Natural killer cell treated with Interleukin-12 subunit alpha and Interleukin-12 subunit beta and Interleukin-15 and Interleukin-18, amount 100 ng/mL, for 72 hours (primary cell): ENCODE measurements around the gene STEAP2. TPM values are rescaled to one million over a fixed set of nuclear protein-coding genes. Genes with fewer than 3 reads are reported as not detected.

Experiments used
- ATAC-seq, 2 donors: fragments of 150-1000 bp; cut with Tn5 transposase in 1 of 2; sonication (Bioruptor Pico), chemical (Tn5 transposase) in 1 of 2; 2 replicates each; pipeline ENCODE4 v1.10.0; 2021
- DNase-seq: peaks from one replicate; pipeline ENCODE4 v3.0.0; 2022; ENCODE audit warnings: low spot score
- H3K27ac Mint-ChIP-seq, 2 donors: 1 replicate in 1 of 2; 2 replicates in 1 of 2; pipeline ENCODE4 v1.8.0; 2022; ENCODE audit warnings: mixed read lengths in 2 of 2, mild to moderate bottlenecking in 1 of 2, moderate library complexity in 1 of 2
- H3K27me3 Mint-ChIP-seq, 2 donors: 1 replicate in 1 of 2; 2 replicates in 1 of 2; pipeline ENCODE4 v1.8.0; 2022; ENCODE audit warnings: mixed read lengths in 2 of 2
- H3K36me3 Mint-ChIP-seq: one replicate; pipeline ENCODE4 v1.8.0; 2022; ENCODE audit warnings: mixed read lengths
- H3K4me1 Mint-ChIP-seq, 2 donors: 1 replicate in 1 of 2; 2 replicates in 1 of 2; pipeline ENCODE4 v1.8.0; 2022; ENCODE audit warnings: low read depth in 2 of 2, mixed read lengths in 2 of 2, mild to moderate bottlenecking in 1 of 2
- H3K4me3 Mint-ChIP-seq: one replicate; pipeline ENCODE4 v1.8.0; 2022; ENCODE audit warnings: mixed read lengths
- H3K9me3 Mint-ChIP-seq: 2 replicates; pipeline ENCODE4 v1.8.0; 2022; ENCODE audit warnings: mixed read lengths
- total RNA-seq, 2 donors: library from RNA; stranded (reverse); gene quantifications; one replicate each; pipeline ENCODE4 v1.2.3, GENCODE V29; 2022

STEAP2 gene
- total RNA-seq = 1 to 10 TPM; 1.8 to 3.1 TPM

DNA sequence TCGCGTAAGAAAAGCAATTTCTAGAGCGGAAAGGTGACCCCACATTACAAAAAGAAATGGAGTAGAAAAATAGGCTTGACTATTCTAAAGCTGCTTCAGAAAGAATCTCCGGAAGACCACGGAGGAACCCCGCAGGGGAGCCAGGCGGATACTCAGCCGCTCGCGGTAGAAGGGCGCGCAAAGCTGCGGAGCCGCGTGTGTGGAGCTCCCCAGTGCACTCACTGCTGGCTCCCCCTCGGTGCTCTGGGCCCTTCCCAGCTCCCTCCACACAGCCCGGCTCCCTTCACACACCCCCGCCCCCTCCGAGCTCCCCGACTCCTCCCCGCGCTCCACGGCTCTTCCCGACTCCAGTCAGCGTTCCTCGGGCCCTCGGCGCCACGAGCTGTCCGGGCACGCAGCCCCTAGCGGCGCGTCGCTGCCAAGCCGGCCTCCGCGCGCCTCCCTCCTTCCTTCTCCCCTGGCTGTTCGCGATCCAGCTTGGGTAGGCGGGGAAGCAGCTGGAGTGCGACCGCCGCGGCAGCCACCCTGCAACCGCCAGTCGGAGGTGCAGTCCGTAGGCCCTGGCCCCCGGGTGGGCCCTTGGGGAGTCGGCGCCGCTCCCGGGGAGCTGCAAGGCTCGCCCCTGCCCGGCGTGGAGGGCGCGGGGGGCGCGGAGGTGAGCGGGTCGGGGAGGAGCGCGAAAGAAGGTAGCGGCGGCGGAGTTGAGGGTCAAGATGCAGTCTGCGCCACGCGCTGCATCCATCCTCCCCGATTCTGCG is at the start of gene STEAP2:
TSS of gene STEAP2 (plus strand) at position 350 of the 758 bp plus-strand sequence. CDS start 13,343 bp downstream, outside the sequence.
- DNase-seq = peak; percentile 62
- ATAC-seq = peak; percentile 81 to 91
- no peaks in the 10 kb centered on the region for H3K9me3 Mint-ChIP-seq
- H3K27ac Mint-ChIP-seq = no peak within 1 kb of the TSS
- peak within 1 kb of the TSS; percentile 60 for H3K4me3 Mint-ChIP-seq
- no peaks in the 10 kb centered on the region for H3K36me3 Mint-ChIP-seq
- peaks cover 0 to 5% of the 10 kb centered on the region in 2 donors for H3K4me1 Mint-ChIP-seq
- peaks cover 6 to 10% of the 10 kb centered on the region in 2 donors for H3K27me3 Mint-ChIP-seq

DNA sequence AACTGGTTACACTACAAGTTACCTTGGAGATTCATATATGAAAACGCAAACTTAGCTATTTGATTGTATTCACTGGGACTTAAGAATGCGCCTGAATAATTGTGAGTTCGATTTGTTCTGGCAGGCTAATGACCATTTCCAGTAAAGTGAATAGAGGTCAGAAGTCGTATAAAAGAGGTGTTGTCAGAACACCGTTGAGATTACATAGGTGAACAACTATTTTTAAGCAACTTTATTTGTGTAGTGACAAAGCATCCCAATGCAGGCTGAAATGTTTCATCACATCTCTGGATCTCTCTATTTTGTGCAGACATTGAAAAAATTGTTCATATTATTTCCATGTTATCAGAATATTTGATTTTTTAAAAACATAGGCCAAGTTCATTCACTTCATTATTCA is 48.0 kb upstream of the STEAP2 start:
- DNase-seq = no peak
- Mint-ChIP-seq H3K4me3 (no peak overlapping the region), H3K9me3 (no peaks in the 10 kb centered on the region), H3K4me1 (no peaks in the 10 kb centered on the region), H3K36me3 (peaks cover 6% of the 10 kb centered on the region), H3K27me3 (peaks cover 15 to 28% of the 10 kb centered on the region in 2 donors), H3K27ac (peak overlapping the region in 1 of 2 donors; percentile 1)
- no peak for ATAC-seq

DNA sequence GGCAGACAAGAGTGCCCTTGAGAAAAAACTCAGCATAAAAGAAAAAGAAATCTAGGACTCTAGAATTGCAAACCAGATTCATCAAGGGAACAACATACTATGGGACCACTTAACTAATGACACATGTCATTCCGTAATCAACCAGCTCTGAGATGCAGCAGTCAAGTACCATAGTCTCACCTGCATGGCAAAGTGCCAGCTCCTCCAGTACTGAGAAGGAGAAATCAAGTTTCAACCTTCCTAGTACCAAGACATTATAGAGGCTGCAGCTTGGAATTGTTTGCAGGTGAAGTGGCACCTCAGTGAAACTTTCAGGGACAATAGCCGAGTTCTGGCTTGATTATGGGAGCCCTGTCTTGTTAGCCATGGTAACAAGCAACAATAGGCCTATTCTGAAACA is 45.8 kb upstream of the STEAP2 start:
- H3K27ac Mint-ChIP-seq = no peak overlapping the region
- DNase-seq (no peak), ATAC-seq (no peak)
- H3K36me3 Mint-ChIP-seq = peaks cover 6% of the 10 kb centered on the region
- peaks cover 17 to 41% of the 10 kb centered on the region in 2 donors for H3K27me3 Mint-ChIP-seq
- no peak overlapping the region for H3K4me3 Mint-ChIP-seq
- peaks cover under 1% of the 10 kb centered on the region for H3K9me3 Mint-ChIP-seq
- H3K4me1 Mint-ChIP-seq = peaks cover 0 to 1% of the 10 kb centered on the region in 2 donors

DNA sequence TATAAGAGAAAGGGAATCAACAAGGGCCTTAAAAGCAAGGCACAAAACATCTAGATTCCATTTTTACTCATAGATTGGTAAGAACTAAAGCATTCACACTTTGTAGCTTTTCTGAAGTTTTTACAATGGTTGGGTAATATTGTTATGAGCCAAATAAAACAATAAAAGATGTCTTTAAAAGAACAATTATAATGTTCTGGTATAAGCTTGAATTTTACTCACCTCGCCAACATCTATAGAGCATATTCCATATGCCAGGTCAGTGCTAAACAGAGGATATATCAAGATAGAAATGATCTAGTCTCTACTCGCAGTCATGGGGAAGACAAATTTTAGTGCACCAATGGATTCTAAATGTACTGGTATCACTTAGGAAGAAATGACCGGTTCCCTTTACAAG is 45.4 kb upstream of the STEAP2 start:
- ATAC-seq (no peak), DNase-seq (no peak)
- H3K36me3 Mint-ChIP-seq = peaks cover 10% of the 10 kb centered on the region
- no peak overlapping the region for H3K4me3 Mint-ChIP-seq
- H3K27me3 Mint-ChIP-seq = peaks cover 20 to 45% of the 10 kb centered on the region in 2 donors
- H3K9me3 Mint-ChIP-seq = peaks cover 5% of the 10 kb centered on the region
- H3K4me1 Mint-ChIP-seq = peaks cover 0 to 6% of the 10 kb centered on the region in 2 donors
- peak overlapping the region in 1 of 2 donors; percentile 1 for H3K27ac Mint-ChIP-seq

DNA sequence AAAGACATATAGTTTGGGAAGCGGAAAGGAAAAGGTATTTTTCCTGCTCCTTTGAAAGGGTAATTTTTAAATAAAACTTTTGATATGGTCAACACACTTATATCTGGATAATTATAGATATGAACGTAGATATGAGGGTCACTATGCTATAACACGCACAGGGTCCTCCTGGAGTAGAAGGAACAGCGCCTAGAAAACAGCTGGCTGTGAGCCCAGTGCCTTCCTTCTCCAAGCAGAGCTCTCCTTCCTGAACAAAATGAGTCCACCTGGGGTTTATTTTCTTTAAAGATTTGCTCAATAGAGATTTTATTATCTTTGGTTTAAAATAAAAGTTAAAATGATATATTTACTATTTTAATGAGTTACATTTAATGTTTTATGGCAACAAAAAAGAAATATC is 44.2 kb upstream of the STEAP2 start:
- H3K27me3 Mint-ChIP-seq = peaks cover 20 to 57% of the 10 kb centered on the region in 2 donors
- H3K4me3 Mint-ChIP-seq = no peak overlapping the region
- peaks cover 20% of the 10 kb centered on the region for H3K36me3 Mint-ChIP-seq
- H3K4me1 Mint-ChIP-seq = peaks cover 0 to 6% of the 10 kb centered on the region in 2 donors
- no peak for DNase-seq
- no peak overlapping the region for H3K27ac Mint-ChIP-seq
- H3K9me3 Mint-ChIP-seq = peaks cover 11% of the 10 kb centered on the region
- no peak for ATAC-seq

DNA sequence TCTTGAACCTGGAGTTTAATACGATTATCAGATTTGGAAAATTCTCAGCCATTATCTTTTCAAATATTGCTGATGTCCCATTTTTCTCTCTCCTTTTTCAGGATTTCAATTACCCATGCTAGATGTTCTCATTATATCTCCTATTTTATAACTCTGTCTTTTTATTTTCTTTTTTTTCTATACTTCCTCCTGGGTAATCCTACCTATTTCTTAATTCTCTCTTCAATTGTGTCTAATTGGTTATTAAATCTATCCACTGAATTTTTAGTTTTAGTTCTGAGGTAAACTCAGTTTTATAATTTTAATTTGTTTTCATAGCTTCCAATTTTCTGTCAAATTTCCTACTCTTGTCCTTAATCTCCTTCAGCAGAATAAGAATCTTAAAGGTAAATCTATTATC is 41.6 kb upstream of the STEAP2 start:
- H3K9me3 Mint-ChIP-seq = peaks cover 11% of the 10 kb centered on the region
- DNase-seq (no peak), ATAC-seq (no peak)
- H3K27me3 Mint-ChIP-seq = peaks cover 13 to 41% of the 10 kb centered on the region in 2 donors
- peaks cover 13 to 18% of the 10 kb centered on the region in 2 donors for H3K4me1 Mint-ChIP-seq
- H3K4me3 Mint-ChIP-seq = no peak overlapping the region
- peaks cover 23% of the 10 kb centered on the region for H3K36me3 Mint-ChIP-seq
- H3K27ac Mint-ChIP-seq = no peak overlapping the region

DNA sequence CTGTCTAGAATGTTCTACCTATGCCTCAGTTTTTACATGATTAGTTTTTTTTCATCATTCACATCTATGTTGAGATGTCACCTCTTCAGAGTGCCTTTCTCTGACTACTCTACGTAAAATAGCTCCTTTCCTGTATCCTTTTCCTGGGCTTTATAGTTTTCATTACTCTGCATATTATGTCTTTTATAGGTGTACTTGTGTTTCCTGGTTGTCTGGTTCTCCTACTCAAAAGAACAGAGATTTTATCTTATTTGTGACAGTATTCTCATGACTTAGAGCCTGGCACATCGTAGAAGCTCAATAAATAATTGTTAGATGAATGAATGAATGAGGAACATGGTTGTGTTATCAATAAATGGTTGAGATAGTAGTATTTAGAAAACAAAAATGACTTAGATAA is 39.4 kb upstream of the STEAP2 start:
- Mint-ChIP-seq H3K36me3 (peaks cover 23% of the 10 kb centered on the region), H3K4me1 (peaks cover 13 to 19% of the 10 kb centered on the region in 2 donors), H3K27me3 (peaks cover 5 to 30% of the 10 kb centered on the region in 2 donors), H3K4me3 (peak overlapping the region; percentile 23), H3K27ac (peak overlapping the region; percentile 38 to 69), H3K9me3 (peaks cover 11% of the 10 kb centered on the region)
- DNase-seq = no peak
- ATAC-seq = no peak

DNA sequence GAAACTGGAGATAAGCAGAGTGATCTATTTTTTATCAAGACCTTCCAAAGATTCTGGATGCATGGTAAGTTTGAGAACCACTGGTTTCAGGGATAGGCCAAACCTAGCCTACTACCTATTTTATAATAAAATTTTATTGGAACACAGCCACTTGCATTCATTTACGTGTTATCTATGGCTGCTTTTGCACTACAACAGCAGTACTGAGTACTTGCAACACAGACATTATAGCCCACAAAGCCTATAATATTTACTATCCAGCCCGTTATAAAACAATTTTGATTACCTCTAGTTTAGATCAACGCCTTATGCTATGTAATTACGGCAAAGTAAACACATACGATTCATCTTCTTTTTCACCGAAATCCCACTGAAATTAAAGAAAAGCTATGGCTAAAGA is 38.9 kb upstream of the STEAP2 start:
- Mint-ChIP-seq H3K9me3 (peaks cover 11% of the 10 kb centered on the region), H3K36me3 (peaks cover 23% of the 10 kb centered on the region), H3K27ac (peak overlapping the region; percentile 69 to 92), H3K4me1 (peaks cover 18 to 22% of the 10 kb centered on the region in 2 donors), H3K27me3 (peaks cover 5 to 29% of the 10 kb centered on the region in 2 donors), H3K4me3 (peak overlapping the region; percentile 21)
- DNase-seq = no peak
- no peak for ATAC-seq

DNA sequence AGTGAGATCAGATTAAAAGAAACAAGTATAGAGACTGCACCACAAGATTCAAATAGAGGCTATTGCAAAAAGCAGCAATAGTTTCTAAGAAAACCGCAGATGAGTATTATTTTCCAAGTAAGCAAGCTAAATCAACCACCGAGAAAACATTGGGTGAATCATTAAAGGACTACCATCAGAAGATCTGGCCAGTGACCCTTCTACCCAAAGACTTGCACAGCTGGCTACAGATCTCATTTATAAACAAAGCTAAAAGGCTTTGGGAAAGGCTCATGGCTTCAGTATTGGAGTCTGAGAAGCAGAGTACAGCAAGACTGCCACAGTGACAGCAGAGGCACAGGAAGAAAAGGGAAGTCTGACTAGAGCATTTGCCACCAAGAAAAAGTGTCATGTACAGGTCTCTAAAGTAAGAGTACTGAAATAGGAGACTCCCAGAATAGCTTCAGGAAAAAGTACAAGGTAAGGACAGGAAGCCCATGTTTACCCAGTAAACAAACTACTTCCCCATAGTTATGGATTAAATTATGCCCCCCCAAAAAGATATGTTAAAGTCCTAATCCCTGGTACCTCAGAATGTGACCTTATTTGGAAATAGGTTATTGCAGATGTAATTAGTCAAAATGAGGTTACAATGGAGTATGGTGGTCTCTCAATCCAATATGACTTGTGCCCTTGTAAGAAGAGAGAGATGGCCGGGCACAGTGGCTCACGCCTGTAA is 38.3 kb upstream of the STEAP2 start:
- DNase-seq (no peak), ATAC-seq (peak; percentile 71 to 75)
- peak overlapping the region; percentile 21 for H3K4me3 Mint-ChIP-seq
- H3K27ac Mint-ChIP-seq = peak overlapping the region; percentile 69 to 92
- peaks cover 24 to 25% of the 10 kb centered on the region in 2 donors for H3K4me1 Mint-ChIP-seq
- peaks cover 11% of the 10 kb centered on the region for H3K9me3 Mint-ChIP-seq
- peaks cover 23% of the 10 kb centered on the region for H3K36me3 Mint-ChIP-seq
- H3K27me3 Mint-ChIP-seq = peaks cover 5 to 29% of the 10 kb centered on the region in 2 donors

DNA sequence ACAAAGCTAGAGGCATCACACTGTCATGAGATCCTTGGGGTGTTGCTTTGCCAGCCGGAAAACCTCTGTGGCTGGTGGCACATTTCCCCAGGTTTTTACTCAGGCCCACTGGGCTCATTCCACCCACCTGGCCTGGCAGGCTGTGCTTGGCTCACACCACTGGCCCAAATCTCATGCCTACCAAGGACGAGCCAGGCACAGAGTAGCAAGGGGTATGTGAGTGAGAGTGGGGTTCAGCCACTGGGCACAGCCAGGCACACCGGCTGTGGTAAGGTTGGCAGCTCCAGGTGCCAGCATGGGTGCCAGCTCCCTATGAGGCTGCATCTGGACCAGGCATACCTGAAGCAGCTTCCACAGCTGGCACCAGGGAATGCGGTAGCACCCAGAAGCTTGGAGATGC is 35.9 kb upstream of the STEAP2 start:
- no peak overlapping the region for H3K4me3 Mint-ChIP-seq
- peaks cover 11% of the 10 kb centered on the region for H3K9me3 Mint-ChIP-seq
- peaks cover 29% of the 10 kb centered on the region for H3K36me3 Mint-ChIP-seq
- no peak for ATAC-seq
- DNase-seq = no peak
- peaks cover 3 to 17% of the 10 kb centered on the region in 2 donors for H3K27me3 Mint-ChIP-seq
- peak overlapping the region in 1 of 2 donors; percentile 99 for H3K27ac Mint-ChIP-seq
- peaks cover 38 to 43% of the 10 kb centered on the region in 2 donors for H3K4me1 Mint-ChIP-seq

DNA sequence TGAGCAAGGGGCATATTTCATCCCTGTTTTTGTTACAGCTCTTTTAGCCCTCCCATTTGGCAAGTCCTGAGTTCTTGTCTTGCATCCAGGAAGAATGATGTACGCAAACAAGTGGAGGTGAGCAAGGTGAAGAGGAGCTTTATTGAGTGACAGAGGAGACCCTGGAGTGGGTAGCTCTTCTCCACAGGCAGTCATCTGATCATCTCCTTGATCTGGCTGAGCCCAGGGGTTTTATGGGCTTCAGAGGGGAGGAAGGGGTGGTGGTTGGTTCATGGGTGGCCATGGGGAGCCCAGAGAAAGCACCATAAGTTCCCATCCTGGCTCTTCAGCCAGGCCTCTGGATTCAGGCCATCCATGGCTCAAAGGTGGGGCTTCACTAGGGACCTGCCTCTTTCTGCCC is 35.3 kb upstream of the STEAP2 start:
- ATAC-seq (no peak), DNase-seq (no peak)
- peaks cover 34 to 44% of the 10 kb centered on the region in 2 donors for H3K4me1 Mint-ChIP-seq
- H3K27me3 Mint-ChIP-seq = peaks cover 0 to 12% of the 10 kb centered on the region in 2 donors
- H3K36me3 Mint-ChIP-seq = peaks cover 24% of the 10 kb centered on the region
- peak overlapping the region in 1 of 2 donors; percentile 99 for H3K27ac Mint-ChIP-seq
- H3K4me3 Mint-ChIP-seq = no peak overlapping the region
- peaks cover 6% of the 10 kb centered on the region for H3K9me3 Mint-ChIP-seq

DNA sequence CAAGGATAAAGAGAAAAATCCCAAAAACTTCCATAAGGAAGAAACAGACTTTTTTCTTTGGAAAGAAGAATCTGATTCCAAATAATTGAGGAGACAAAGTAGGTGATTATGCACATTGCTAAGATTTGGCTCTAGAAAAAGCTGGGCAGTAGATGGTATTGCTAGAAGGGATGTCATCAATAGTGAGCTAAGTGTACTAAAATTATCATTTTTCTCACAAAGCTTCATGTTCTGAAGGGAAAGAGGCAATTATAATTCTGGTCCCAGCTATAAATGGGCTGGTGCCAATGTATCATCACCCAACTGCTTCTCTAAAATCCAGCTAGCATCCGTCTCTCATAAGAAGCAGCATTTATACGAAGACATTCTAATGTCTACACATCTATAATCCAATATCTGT is 33.4 kb upstream of the STEAP2 start:
- peak overlapping the region; percentile 95 to 99 for H3K27ac Mint-ChIP-seq
- H3K4me3 Mint-ChIP-seq = no peak overlapping the region
- no peaks in the 10 kb centered on the region for H3K27me3 Mint-ChIP-seq
- peaks cover 16% of the 10 kb centered on the region for H3K36me3 Mint-ChIP-seq
- no peak for ATAC-seq
- H3K9me3 Mint-ChIP-seq = peaks cover 4% of the 10 kb centered on the region
- H3K4me1 Mint-ChIP-seq = peaks cover 43 to 53% of the 10 kb centered on the region in 2 donors
- no peak for DNase-seq

DNA sequence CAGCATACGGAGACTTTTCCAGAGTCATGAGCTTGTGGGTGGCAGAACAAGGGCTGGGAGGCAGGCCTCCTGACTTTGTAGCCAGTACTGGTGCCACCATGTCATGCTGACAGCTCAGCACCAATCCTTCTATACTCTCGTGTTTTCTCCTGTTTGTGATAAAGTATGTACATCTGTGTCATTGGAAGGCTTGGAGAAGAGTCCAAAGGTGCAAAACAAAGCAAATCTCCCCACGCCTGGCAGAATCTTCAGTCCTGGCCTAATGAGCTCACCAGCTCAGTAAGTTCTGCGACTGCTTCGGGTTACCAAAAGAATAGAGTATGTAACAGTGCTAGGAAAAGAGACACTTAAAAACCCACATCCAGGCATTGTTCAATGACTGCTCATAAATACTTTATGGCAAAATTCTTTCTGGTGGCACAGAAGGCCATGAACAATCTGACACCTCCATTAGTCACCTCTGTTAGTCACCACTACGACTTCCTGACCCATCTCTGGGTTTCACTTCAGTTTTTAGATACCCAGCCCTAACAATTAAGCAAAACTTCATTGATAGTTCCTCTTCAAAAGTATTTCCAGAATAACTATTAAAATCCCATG is 32.8 kb upstream of the STEAP2 start:
- ATAC-seq (peak; percentile 95 to 96), DNase-seq (peak; percentile 62)
- H3K4me1 Mint-ChIP-seq = peaks cover 40 to 49% of the 10 kb centered on the region in 2 donors
- H3K27ac Mint-ChIP-seq = peak overlapping the region; percentile 95 to 99
- peak overlapping the region; percentile 72 for H3K4me3 Mint-ChIP-seq
- peaks cover 12% of the 10 kb centered on the region for H3K36me3 Mint-ChIP-seq
- H3K9me3 Mint-ChIP-seq = peaks cover 6% of the 10 kb centered on the region
- no peaks in the 10 kb centered on the region for H3K27me3 Mint-ChIP-seq
